NCI-H446 (cell line): ENCODE measurements around the gene KREMEN1.

Source experiments
- DNase-seq, 2 experiments: peaks; one replicate each; lab custom pipeline; 2025; lab: John Stamatoyannopoulos, UW

Gene KREMEN1

DNA sequence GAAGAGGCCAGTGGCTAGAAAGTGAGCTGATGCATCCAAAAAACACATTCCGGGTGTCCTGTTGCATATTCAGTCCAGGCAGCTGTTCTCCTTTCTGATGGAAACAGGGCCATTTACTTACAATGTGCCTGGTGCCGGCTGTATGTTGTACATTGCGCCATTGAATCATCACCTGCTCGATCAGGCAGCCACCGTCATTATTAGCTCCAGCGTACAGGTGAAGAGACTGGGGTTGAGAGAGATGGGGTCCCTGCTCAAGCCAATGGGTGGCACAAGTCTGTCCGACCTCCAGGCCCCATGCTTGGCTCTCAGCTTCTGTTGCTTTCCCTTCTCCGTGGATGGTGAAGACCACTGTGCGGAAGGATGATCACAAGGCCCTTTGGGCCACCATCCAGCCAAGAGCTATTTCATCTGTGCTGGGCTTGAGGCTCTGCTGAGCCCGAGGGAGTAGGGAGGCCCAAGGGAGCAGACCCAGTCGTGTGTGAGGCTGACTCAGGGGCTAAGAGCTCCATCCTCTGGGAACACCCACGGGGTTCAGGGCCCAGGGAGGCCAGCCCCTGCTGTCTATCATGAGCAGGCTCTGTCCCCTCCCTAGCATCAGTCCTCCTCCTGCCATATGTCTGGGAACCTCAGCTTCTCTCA is 112.1 kb downstream of the KREMEN1 start:
- DNase-seq, result no peak

DNA sequence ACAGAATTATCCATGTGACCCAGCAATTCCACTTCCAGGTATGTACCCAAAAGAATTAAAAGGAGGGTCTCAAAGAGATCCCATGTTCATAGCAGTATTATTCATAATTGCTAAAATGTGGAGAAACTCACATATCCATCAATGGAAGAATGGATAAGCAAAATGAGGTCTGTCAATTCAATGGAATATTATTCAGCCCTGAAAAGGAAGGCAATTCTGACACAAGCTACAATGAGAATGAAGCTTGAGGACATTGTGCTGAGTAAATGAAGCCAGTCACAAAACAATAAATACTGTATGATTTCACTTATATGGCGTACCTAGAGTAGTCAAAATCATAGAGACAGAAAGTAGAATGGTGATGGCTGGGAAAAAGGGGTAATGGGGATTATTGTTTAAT is 113.5 kb downstream of the KREMEN1 start:
- DNase-seq, result no peak

GRCh38 chr22:29187831-29188230 is 115.0 kb downstream of the KREMEN1 start:
- peak; percentile 28 to 85 for DNase-seq

GRCh38 chr22:29190051-29190450 is 117.2 kb downstream of the KREMEN1 start:
- DNase-seq, result no peak

DNA sequence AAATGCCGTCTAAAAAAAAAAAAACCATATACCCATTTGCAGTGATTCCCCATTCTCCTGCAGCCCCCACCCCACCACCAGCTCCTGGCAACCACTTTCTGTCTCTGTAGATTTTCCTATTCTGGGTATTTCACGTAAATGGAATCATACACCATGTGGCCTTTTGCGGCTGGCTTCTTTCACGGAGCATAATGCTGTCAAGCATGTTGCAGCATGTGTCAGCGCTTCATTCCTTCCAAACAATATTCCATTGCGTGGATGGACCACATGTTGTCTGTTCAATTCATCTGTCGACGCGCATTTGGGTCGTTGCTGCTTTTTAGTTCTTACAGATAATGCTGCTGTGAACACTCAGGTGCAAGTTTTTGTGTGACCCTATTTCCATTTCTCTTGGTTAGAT is 118.1 kb downstream of the KREMEN1 start:
- peak in 1 of 2 experiments; percentile 70 for DNase-seq

DNA sequence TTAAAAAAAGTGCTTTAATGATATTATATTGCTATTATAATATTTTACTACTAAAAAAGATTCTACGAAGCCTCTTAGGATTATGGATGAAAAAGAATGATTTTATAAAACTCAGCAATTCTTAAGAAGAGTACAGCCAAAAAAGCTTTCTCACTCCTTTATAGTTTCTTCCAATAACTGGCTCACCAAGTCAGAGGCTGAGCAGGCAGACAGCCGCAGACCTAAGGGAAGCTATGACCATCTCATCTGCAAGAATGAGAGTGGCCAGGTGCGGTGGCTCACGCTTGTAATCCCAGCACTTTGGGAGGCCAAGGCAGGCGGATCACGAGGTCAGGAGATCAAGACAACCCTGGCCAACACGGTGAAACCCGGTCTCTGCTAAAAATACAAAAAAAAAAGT is 120.2 kb downstream of the KREMEN1 start:
- no peak for DNase-seq

- DNase-seq, result no peak
Measured at GRCh38 chr22:29194184-29194583, 121.3 kb downstream of the KREMEN1 start.

- DNase-seq, result no peak
Measured at GRCh38 chr22:29195118-29195963, 122.5 kb downstream of the KREMEN1 start.

- DNase-seq, result no peak
Measured at GRCh38 chr22:29195964-29196666, 123.3 kb downstream of the KREMEN1 start.

DNA sequence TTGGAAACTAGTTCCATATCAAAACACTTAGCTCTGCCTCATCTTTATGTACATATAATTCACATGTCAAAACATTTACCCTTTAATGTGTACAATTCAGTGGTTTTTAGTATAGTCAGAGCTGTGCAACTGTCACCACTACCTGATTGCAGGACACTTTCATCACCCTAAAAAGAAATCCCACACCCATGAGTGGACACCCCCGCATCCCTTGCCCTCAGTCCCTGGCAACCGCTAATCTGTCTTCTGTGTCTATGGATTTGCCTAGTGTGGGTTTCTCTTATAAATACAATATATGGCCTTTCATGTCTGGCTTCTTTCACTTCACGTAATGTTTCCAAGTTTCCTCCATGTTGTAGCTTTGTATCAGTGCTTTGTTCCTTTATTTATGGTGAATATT is 124.3 kb downstream of the KREMEN1 start:
- no peak for DNase-seq

- DNase-seq, result no peak
Measured at GRCh38 chr22:29198240-29198639, 125.4 kb downstream of the KREMEN1 start.

DNA sequence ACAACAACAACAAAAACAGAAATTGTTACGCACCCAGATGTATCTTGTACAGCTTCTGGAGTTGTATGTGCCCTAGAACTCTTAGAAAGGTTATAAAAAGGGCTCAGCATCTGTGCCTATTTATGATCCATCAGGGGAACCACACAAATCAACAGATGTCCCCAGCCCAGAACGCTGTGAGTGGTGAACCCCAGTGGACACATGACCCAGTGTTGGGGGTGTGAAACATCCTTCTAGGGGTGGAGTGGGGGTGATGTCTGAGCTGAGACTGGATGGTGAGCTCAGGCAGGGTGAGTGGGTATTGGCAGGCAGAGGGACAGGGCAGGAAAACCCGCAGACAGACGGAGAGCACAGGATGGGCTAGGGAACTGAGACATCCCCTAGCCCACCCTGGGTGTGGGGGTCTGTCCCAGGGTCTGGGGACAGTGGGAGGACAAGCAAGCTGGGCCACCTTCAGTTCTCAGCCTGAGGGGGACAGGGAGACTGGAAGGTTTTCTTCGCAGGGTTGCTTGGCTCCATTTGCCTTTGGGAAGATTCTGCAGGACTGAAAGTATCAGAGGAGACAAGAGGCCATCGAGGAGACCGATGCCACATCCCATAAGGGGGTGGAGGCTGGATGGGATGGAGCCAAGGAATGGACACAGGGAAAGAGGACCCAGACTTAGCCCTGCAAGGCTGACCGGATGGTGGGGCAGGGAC is 127.0 kb downstream of the KREMEN1 start:
- DNase-seq, result no peak

DNA sequence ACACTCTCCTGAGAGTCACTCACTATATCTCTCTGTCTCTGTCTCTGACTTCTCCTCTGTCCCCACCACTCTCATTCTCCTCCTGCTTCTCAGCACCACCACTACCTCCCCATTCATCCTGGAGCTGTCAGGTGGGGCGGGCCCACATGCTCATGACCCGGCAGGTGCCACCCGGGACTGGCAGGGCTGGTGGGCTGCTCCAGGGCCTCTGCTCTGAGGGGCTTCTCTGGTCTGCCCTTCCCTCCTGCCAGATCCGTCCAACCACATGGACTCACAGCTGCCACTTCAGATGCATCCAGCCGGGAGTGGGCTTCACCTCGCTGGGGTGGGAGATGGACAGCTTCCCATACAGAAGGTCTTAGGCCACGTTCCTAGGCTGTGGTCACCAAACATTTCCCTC is 128.1 kb downstream of the KREMEN1 start:
- DNase-seq, result no peak

DNA sequence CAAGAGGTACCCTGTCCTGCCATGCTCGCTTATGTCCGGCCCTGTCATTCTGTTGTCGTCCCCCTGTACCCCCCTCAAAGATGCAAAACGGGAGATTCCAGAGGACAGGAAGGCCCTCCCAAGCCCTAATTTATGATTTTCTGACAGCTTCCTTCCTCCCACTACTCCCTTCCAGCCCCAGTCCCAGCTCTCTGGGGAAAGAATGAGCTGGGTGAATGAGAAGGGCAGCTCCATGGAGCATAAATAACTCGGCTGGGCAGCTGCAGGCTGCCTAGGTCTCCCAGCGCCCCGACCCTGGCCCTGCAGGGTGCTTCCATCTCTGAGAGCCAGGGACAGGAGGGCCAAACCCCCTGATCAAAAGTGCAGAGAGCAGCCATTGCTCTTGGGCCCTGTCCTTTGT is 128.9 kb downstream of the KREMEN1 start:
- no peak for DNase-seq

DNA sequence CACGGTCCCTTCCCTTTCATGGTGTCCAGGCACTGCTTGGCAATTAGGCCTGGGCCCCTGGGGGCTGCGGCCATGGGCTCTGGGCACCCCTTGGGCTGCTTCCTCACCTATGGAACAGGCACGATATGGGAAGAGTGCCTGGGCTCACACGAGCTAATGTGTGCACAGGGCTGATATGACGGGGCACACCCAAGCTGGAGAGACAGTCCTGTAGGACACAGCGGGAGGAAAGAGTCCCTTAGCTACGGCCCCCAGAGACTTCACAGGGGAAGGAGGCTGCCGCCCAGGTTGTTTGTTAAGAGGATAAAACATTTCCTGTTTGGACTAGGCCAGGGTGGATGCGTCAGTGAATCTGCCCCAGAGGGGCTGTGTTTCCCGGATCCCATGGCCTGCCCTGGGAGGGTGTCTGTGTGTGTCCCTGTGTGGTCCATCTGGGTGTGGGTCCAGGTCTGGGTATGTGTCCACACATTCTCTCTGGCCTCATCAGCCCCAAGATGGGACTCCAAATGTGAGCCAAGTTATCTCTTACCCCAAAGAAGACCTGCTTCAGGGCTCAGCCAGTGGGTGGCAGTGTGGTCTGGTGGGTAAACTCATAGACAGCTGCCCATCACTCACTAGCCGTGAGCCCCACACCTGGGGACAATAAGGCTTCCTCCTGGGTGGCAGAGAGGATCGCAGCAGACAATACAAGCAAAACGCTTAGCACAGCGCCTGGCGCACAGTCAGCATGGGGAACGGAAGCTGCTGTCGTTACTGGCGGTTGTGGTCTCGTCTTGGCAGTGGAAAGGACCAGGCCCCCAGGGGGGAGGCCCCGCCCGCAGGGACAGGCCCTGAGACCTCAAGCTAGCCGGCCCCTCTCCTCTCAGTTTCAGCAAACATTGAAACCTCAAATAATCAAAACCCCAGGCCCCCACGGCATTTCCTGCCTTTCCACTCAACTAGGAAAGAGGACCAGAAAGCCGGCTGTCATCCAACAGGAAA is 129.7 kb downstream of the KREMEN1 start:
- no peak for DNase-seq

DNA sequence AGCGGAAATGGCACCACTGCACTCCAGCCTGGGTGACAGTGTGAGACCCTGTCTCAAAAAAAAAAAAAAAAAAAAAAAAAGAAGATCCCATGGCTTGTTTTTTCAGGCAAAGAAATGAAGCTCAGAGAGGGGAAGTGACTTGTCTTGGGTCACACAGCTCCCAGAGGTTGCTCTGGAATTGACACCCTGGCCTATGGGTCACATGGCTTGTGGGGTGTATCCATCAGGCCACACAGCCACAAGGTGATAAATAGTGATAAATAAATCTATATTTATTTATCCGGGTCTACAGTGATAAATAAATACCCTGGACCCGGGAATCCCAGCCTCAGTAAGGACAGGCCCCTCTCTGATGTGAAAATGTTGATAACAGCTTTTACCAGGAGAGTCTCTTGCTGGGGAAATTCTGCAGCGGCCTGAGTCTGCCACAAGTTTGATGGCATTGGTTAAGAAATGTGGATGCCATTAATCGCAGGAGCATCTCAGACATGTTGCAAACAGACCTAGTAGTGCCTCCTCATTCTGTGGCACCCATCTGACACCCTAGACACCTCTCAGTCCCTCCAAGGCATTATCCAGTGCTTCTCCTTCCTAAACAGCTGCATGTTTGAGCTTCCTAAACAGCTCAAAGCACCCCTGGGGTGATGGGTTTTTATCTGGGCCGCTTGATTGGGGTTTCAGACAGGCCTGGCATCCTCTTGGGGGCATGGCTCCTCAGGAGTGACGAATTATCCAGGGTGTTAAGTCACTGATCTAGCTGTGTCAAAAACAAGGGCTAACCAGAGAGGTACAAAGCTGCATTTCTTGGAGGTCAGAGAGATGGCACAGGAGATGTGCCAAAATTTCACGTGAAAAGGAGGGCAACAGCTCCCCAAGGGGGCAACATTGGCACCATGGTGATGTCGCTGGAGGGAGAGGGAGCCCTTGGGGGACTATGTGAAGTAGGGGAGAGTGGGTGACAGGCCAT is 130.9 kb downstream of the KREMEN1 start:
- no peak for DNase-seq

- no peak for DNase-seq
Measured at GRCh38 chr22:29204455-29205183, 131.8 kb downstream of the KREMEN1 start.

DNA sequence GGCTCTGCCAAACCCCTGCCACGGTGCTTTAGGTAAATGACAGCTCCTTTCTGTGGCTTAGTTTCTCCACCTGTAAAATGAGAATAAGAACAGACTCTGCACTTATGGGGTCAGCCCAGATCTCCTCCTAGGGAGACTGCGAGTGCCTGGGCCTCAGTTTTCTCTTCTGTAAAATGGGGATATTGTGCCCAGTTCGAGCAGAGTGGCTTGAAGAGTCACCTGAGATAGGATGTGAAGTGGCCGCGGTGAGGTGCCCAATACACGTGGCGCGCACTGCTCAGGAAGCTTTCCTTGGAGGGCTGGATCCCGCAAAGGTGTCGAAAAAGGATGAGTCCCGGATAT is 132.4 kb downstream of the KREMEN1 start:
- no peak for DNase-seq
